Measurements from ENCODE around the gene MCM10. TPM values are rescaled to one million over a fixed set of nuclear protein-coding genes. Genes with fewer than 3 reads are reported as not detected.
"Not testable (repeated sequence)": the region's sequence is repeated elsewhere in the genome, so short reads cannot be mapped to it uniquely, and the experiment has no call there.

MCM10 gene
- total and polyA plus RNA-seq, 2 donors from 2014 or later, result 0.50 TPM; not detected in 1

DNA sequence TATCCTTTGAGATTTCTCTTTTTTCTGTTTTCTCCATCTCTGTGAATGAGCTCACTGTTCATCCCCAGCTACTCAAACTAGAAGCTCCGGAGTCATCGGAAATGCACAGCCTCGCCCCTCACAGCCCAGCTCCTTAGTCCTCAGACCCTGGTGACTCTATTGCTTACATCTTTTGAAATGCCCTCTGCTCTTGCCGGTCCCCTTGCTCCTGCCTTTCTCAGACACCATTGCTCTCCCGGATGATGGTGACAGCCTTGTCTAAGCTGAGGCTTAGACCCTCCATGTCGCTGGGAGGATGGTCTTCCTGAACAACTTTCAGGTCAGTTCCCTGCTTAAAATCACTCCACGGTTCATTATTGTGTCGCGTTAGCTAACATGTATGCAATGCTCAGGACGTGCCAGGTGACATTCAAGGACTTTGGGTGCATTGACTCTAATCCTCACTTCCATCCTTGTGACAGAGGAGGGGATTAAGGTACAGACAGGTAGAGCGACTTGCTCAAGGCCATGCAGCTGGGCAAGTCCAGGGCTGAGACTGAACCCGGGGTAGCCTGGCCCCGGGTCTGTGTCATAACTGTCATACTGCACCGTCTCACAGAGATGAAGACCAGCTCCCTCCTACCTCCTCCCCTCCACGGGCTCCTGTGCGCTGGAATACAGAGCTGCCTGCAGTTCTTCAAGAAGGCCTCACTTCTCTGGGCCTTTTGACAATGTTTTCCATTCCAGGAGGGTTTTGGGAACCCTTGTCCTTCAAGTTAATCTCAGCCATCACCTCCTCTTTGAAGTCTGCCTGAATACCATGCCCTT, 77.1 kb downstream of the MCM10 start:
- Histone ChIP-seq H3K4me3 (ENCODE audit: low read length in 3 of 3) (no peak overlapping the region), H3K27me3 (ENCODE audit: control insufficient read depth, insufficient read depth, low read length) (no peaks in the 10 kb centered on the region), H3K27ac (ENCODE audit: low read depth in 2 of 2, low read length in 2 of 2) (no peak overlapping the region), H3K9ac (ENCODE audit: low read length in 3 of 3) (no peak overlapping the region), H3K4me1 (ENCODE audit: control insufficient read depth in 2 of 3, insufficient read depth in 2 of 3, low read depth in 1 of 3, low read length in 3 of 3) (no peaks in the 10 kb centered on the region), H3K36me3 (ENCODE audit: control insufficient read depth in 2 of 3, insufficient read depth in 3 of 3, low read length in 3 of 3) (no peaks in the 10 kb centered on the region), H3K9me3 (ENCODE audit: control insufficient read depth in 2 of 3, insufficient read depth in 1 of 3, low read length in 3 of 3) (no peaks in the 10 kb centered on the region)
- intact Hi-C loops (cut with DNase I), result no loop called here
- TF ChIP-seq, protein P1, sequence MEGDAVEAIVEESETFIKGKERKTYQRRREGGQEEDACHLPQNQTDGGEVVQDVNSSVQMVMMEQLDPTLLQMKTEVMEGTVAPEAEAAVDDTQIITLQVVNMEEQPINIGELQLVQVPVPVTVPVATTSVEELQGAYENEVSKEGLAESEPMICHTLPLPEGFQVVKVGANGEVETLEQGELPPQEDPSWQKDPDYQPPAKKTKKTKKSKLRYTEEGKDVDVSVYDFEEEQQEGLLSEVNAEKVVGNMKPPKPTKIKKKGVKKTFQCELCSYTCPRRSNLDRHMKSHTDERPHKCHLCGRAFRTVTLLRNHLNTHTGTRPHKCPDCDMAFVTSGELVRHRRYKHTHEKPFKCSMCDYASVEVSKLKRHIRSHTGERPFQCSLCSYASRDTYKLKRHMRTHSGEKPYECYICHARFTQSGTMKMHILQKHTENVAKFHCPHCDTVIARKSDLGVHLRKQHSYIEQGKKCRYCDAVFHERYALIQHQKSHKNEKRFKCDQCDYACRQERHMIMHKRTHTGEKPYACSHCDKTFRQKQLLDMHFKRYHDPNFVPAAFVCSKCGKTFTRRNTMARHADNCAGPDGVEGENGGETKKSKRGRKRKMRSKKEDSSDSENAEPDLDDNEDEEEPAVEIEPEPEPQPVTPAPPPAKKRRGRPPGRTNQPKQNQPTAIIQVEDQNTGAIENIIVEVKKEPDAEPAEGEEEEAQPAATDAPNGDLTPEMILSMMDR (IDR thresholded peaks at IDR 0.05; ENCODE audit: borderline replicate concordance, extremely low read depth, insufficient read depth), result no peak
- no peak for FAIRE-seq
- DNase-seq, result no peak

DNA sequence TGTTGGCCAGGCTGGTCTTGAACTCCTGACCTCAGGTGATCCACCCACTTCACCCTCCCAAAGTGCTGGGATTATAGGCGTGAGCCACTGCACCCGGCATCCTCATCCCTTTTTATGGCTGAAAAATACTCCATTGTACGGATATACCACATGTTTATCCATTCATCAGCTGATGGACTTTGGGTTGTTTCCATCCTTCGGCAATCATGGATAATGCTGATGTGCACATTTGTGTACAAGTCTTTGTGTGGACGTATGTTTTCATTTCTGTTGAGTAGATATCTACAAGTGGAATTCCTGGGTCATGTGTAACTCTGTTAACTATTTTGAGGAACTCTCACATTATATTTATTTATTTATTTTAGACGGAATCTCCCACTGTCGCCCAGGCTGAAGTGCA, 78.6 kb downstream of the MCM10 start:
- H3K4me3 ChIP-seq (ENCODE audit: low read length in 3 of 3), result no peak overlapping the region
- H3K27ac ChIP-seq (ENCODE audit: low read depth in 2 of 2, low read length in 2 of 2), result no peak overlapping the region
- TF ChIP-seq, protein P1 (IDR thresholded peaks at IDR 0.05; ENCODE audit: borderline replicate concordance, extremely low read depth, insufficient read depth), result no peak
- no peaks in the 10 kb centered on the region for H3K4me1 ChIP-seq (ENCODE audit: control insufficient read depth in 2 of 3, insufficient read depth in 2 of 3, low read depth in 1 of 3, low read length in 3 of 3)
- H3K36me3 ChIP-seq (ENCODE audit: control insufficient read depth in 2 of 3, insufficient read depth in 3 of 3, low read length in 3 of 3), result no peaks in the 10 kb centered on the region
- H3K27me3 ChIP-seq (ENCODE audit: control insufficient read depth, insufficient read depth, low read length), result no peaks in the 10 kb centered on the region
- no peak for DNase-seq
- intact Hi-C loops (cut with DNase I), result no loop called here
- H3K9ac ChIP-seq (ENCODE audit: low read length in 3 of 3), result no peak overlapping the region
- H3K9me3 ChIP-seq (ENCODE audit: control insufficient read depth in 2 of 3, insufficient read depth in 1 of 3, low read length in 3 of 3), result no peaks in the 10 kb centered on the region
- FAIRE-seq, result no peak

DNA sequence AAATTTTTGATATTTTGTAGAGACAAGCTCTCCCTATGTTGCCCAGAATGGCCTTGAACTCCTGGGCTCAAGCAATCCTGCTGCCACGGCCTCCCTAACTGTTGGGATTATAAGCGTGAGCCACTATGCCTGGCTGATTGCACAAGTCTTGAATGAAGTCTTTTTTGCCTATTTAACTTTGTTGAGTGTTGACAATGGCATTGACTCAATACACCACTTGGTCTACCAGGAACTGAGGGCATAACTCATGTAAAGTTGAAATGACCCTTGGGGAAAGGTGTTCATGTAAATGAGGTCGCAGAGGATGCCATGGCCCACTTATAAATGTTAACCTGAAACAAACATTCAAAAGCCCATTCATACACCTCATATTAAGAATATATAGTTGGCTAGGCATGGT, 80.3 kb downstream of the MCM10 start:
- TF ChIP-seq, protein P1 (IDR thresholded peaks at IDR 0.05; ENCODE audit: borderline replicate concordance, extremely low read depth, insufficient read depth), result no peak
- Histone ChIP-seq H3K4me1 (ENCODE audit: control insufficient read depth in 2 of 3, insufficient read depth in 2 of 3, low read depth in 1 of 3, low read length in 3 of 3) (no peaks in the 10 kb centered on the region), H3K9ac (ENCODE audit: low read length in 3 of 3) (no peak overlapping the region), H3K4me3 (ENCODE audit: low read length in 3 of 3) (no peak overlapping the region), H3K27me3 (ENCODE audit: control insufficient read depth, insufficient read depth, low read length) (no peaks in the 10 kb centered on the region), H3K36me3 (ENCODE audit: control insufficient read depth in 2 of 3, insufficient read depth in 3 of 3, low read length in 3 of 3) (no peaks in the 10 kb centered on the region), H3K27ac (ENCODE audit: low read depth in 2 of 2, low read length in 2 of 2) (no peak overlapping the region), H3K9me3 (ENCODE audit: control insufficient read depth in 2 of 3, insufficient read depth in 1 of 3, low read length in 3 of 3) (no peaks in the 10 kb centered on the region)
- no peak for FAIRE-seq
- DNase-seq, result no peak
- intact Hi-C loops (cut with DNase I), result no loop called here

DNA sequence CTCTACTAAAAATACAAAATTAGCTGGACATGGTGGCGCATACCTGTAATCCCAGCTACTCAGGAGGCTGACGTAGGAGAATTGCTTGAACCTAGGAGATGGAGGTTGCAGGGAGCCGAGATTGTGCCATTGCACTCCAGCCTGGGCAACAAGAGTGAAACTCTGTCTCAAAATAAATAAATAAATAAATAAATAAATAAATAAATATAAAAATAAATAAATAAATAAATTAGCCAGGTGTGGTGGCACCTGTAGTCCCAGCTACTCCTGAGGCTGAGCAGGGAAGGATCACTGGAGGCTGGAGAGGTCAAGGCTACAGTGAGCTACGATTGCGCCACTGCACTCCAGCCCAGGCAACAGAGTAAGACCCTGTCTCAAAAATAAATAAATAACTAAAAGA, 80.9 kb downstream of the MCM10 start:
- H3K36me3 ChIP-seq (ENCODE audit: control insufficient read depth in 2 of 3, insufficient read depth in 3 of 3, low read length in 3 of 3); H3K27me3 ChIP-seq (ENCODE audit: control insufficient read depth, insufficient read depth, low read length); FAIRE-seq; H3K9ac ChIP-seq (ENCODE audit: low read length in 3 of 3); H3K4me1 ChIP-seq (ENCODE audit: control insufficient read depth in 2 of 3, insufficient read depth in 2 of 3, low read depth in 1 of 3, low read length in 3 of 3); intact Hi-C loops (cut with DNase I); H3K27ac ChIP-seq (ENCODE audit: low read depth in 2 of 2, low read length in 2 of 2); DNase-seq; H3K9me3 ChIP-seq (ENCODE audit: control insufficient read depth in 2 of 3, insufficient read depth in 1 of 3, low read length in 3 of 3); H3K4me3 ChIP-seq (ENCODE audit: low read length in 3 of 3): not testable (repeated sequence)
